H1 (cell line): Measurements from ENCODE around the gene DET1. TPM values are rescaled to one million over a fixed set of nuclear protein-coding genes. Genes with fewer than 3 reads are reported as not detected.

Source experiments
- CTCF ChIA-PET: fragments of 300-600 bp; sonication (Branson Sonifier 250); formaldehyde crosslinking; loops from one replicate; lab custom pipeline; 2021; ENCODE audit not compliant: partially characterized antibody; lab: Charles Lee
- POLR2A ChIA-PET: fragments of 300-600 bp; sonication (Branson Sonifier 250); formaldehyde crosslinking; loops from one replicate; lab custom pipeline; 2021; ENCODE audit warnings: inconsistent platforms; ENCODE audit not compliant: partially characterized antibody; lab: Charles Lee
- DNase-seq, 2 experiments: peaks; one replicate each; pipeline versions ENCODE4 v3.0.0 to v3.0.0-alpha.2; 2010 to 2022; ENCODE audit warnings: low spot score in 2 of 2, low read depth in 1 of 2, mixed read lengths in 1 of 2
- FAIRE-seq: peaks from 2 replicates; lab custom pipeline; 2011; peaks lifted over from hg19 to GRCh38; lab: Jason Lieb, UNC
- H2AFZ ChIP-seq: 2 replicates; pipeline ENCODE4 v1.8.1; 2012; ENCODE audit warnings: low read length, inconsistent platforms
- H2AK5ac ChIP-seq: 2 replicates; pipeline ENCODE4 v1.6.1; 2013; ENCODE audit warnings: low read depth, low read length
- H2BK120ac ChIP-seq: replicated peaks from 2 replicates; pipeline ENCODE3; 2013; ENCODE audit warnings: low read depth, low read length, inconsistent platforms
- H2BK12ac ChIP-seq: 2 replicates; pipeline ENCODE4 v1.6.1; 2013; ENCODE audit warnings: low read depth, low read length
- H2BK15ac ChIP-seq: 2 replicates; pipeline ENCODE4 v1.6.1; 2013; ENCODE audit warnings: low read length
- H2BK20ac ChIP-seq: 2 replicates; pipeline ENCODE4 v1.6.1; 2013; ENCODE audit warnings: low read length
- H2BK5ac ChIP-seq: 2 replicates; pipeline ENCODE4 v1.6.1; 2013; ENCODE audit warnings: low read depth, low read length
- H3K14ac ChIP-seq: 2 replicates; pipeline ENCODE4 v1.6.1; 2013; ENCODE audit warnings: inconsistent platforms; ENCODE audit not compliant: insufficient read length
- H3K18ac ChIP-seq: 2 replicates; pipeline ENCODE4 v1.6.1; 2013; ENCODE audit warnings: low read length; ENCODE audit errors: extremely low read depth
- H3K23ac ChIP-seq: 2 replicates; pipeline ENCODE4 v1.6.1; 2013; ENCODE audit warnings: inconsistent platforms; ENCODE audit not compliant: insufficient read length
- H3K23me2 ChIP-seq: 2 replicates; pipeline ENCODE4 v1.6.1; 2013; ENCODE audit warnings: low read depth, low read length
- H3K27ac ChIP-seq: 2 replicates; pipeline ENCODE4 v1.6.1; 2011; ENCODE audit warnings: low read depth, low read length, inconsistent platforms
- H3K27me3 ChIP-seq, 4 experiments: replicated peaks in 1 of 4; 1 replicate in 1 of 4; 2 replicates in 3 of 4; pipeline versions ENCODE4 v1.6.1 to v1.8.1; 2011 to 2013; ENCODE audit warnings: low read length in 3 of 4, mild to moderate bottlenecking in 3 of 4, inconsistent platforms in 2 of 4, mixed read lengths in 2 of 4, moderate library complexity in 1 of 4; ENCODE audit not compliant: control insufficient read depth in 3 of 4, insufficient read depth in 3 of 4; ENCODE audit errors: extremely low read depth in 1 of 4
- H3K36me3 ChIP-seq, 4 experiments: 2 replicates each; pipeline versions ENCODE4 v1.6.1 to v1.8.1; 2011 to 2013; ENCODE audit warnings: mild to moderate bottlenecking in 4 of 4, low read length in 3 of 4, moderate library complexity in 2 of 4, control low read depth in 1 of 4, inconsistent platforms in 1 of 4; ENCODE audit not compliant: insufficient read depth in 4 of 4, control insufficient read depth in 2 of 4
- H3K4ac ChIP-seq: replicated peaks from 2 replicates; pipeline ENCODE3; 2013; ENCODE audit warnings: low read length, low read depth, mixed read lengths, inconsistent platforms; ENCODE audit not compliant: insufficient read length
- H3K4me1 ChIP-seq, 4 experiments: replicated peaks in 1 of 4; 1 replicate in 1 of 4; 2 replicates in 3 of 4; pipeline versions ENCODE4 v1.6.1 to v1.8.1; 2011 to 2013; ENCODE audit warnings: low read length in 3 of 4, inconsistent platforms in 2 of 4, mixed read lengths in 1 of 4; ENCODE audit not compliant: insufficient read depth in 4 of 4, control insufficient read depth in 3 of 4
- H3K4me2 ChIP-seq, 2 experiments: 2 replicates each; pipeline versions ENCODE4 v1.6.1 to v1.8.1; 2011 to 2013; ENCODE audit warnings: low read depth in 2 of 2, low read length in 2 of 2, control low read depth in 1 of 2, inconsistent platforms in 1 of 2, mild to moderate bottlenecking in 1 of 2; ENCODE audit not compliant: insufficient read depth in 1 of 2
- H3K4me3 ChIP-seq, 4 experiments: fragments of 200-600, 300-600 bp in 1 of 4; sonication (generic), shearing (Covaris generic), sonication (Bioruptor Twin) in 1 of 4; 2 replicates each; pipeline versions ENCODE4 v1.5.1 to v1.8.1; 2011 to 2016; ENCODE audit warnings: low read length in 4 of 4, low read depth in 3 of 4, control low read depth in 2 of 4, inconsistent platforms in 2 of 4, mild to moderate bottlenecking in 2 of 4, mixed read lengths in 1 of 4, moderate library complexity in 1 of 4; ENCODE audit not compliant: insufficient read depth in 2 of 4; ENCODE audit errors: extremely low read depth in 1 of 4
- H3K56ac ChIP-seq: replicated peaks from 2 replicates; pipeline ENCODE3; 2013; ENCODE audit warnings: low read depth, mild to moderate bottlenecking, mixed read lengths, low read length, inconsistent platforms; ENCODE audit not compliant: insufficient read length
- H3K79me1 ChIP-seq: 2 replicates; pipeline ENCODE4 v1.6.1; 2013; ENCODE audit warnings: low read depth, low read length, control low read depth
- H3K79me2 ChIP-seq, 2 experiments: 2 replicates each; pipeline versions ENCODE4 v1.6.1 to v1.8.1; 2012 to 2013; ENCODE audit warnings: low read length in 2 of 2, mild to moderate bottlenecking in 2 of 2, inconsistent platforms in 1 of 2; ENCODE audit not compliant: insufficient read depth in 2 of 2, control insufficient read depth in 1 of 2
- H3K9ac ChIP-seq, 4 experiments: replicated peaks in 1 of 4; 1 replicate in 1 of 4; 2 replicates in 3 of 4; pipeline versions ENCODE4 v1.6.1 to v1.8.1; 2011 to 2013; ENCODE audit warnings: low read depth in 3 of 4, low read length in 3 of 4, control low read depth in 2 of 4, mild to moderate bottlenecking in 2 of 4, moderate library complexity in 2 of 4, inconsistent platforms in 1 of 4; ENCODE audit errors: extremely low read depth in 1 of 4
- H3K9me3 ChIP-seq, 2 experiments: 2 replicates each; pipeline versions ENCODE4 v1.6.1 to v1.8.1; 2012 to 2013; ENCODE audit warnings: mild to moderate bottlenecking in 2 of 2, moderate library complexity in 2 of 2, control low read depth in 1 of 2, inconsistent platforms in 1 of 2, low read depth in 1 of 2, low read length in 1 of 2, mixed read lengths in 1 of 2; ENCODE audit not compliant: insufficient read depth in 2 of 2
- H4K20me1 ChIP-seq, 2 experiments: replicated peaks in 1 of 2; 2 replicates each; pipeline versions ENCODE3 to v1.8.1; 2011 to 2013; ENCODE audit warnings: inconsistent platforms in 2 of 2, low read length in 2 of 2, mild to moderate bottlenecking in 1 of 2; ENCODE audit not compliant: insufficient read depth in 2 of 2, control insufficient read depth in 1 of 2
- H4K5ac ChIP-seq: 2 replicates; pipeline ENCODE4 v1.6.1; 2013; ENCODE audit warnings: low read length, low read depth, mixed read lengths, inconsistent platforms; ENCODE audit not compliant: insufficient read length
- H4K8ac ChIP-seq: 2 replicates; pipeline ENCODE4 v1.8.0; 2013; ENCODE audit warnings: mild to moderate bottlenecking, moderate library complexity, low read length, inconsistent platforms; ENCODE audit not compliant: insufficient read depth; ENCODE audit errors: extremely low read depth
- H4K91ac ChIP-seq: replicated peaks from 2 replicates; pipeline ENCODE3; 2013; ENCODE audit warnings: low read length, mixed read lengths, inconsistent platforms; ENCODE audit not compliant: insufficient read length
- CBX5 ChIP-seq: fragments of 300-800, 300-1000 bp; sonication (generic); IDR thresholded peaks from 2 replicates; pipeline ENCODE4 v1.7.1; 2016; ENCODE audit warnings: antibody characterized with exemption, low read length, low read depth
- EP300 ChIP-seq, 2 experiments: IDR thresholded peaks; 1 replicate in 1 of 2; 2 replicates in 1 of 2; pipeline ENCODE4 v1.6.1; 2011 to 2012; ENCODE audit warnings: low read depth in 2 of 2, low read length in 2 of 2, mild to moderate bottlenecking in 2 of 2, borderline replicate concordance in 1 of 2, inconsistent platforms in 1 of 2, moderate library complexity in 1 of 2
- EZH2 ChIP-seq: fragments of 200-600 bp; sonication (generic); IDR thresholded peaks from 2 replicates; pipeline ENCODE4 v1.7.1; 2012; ENCODE audit warnings: low read depth, mild to moderate bottlenecking, moderate library complexity, low read length, inconsistent platforms; ENCODE audit not compliant: severe bottlenecking
- JUN ChIP-seq: IDR thresholded peaks from 2 replicates; pipeline ENCODE4 v1.6.1; 2011; ENCODE audit warnings: low read depth, mild to moderate bottlenecking, improper control_type of control experiment, low read length
- POLR2A ChIP-seq, 2 experiments: IDR thresholded peaks; 1 replicate in 1 of 2; 2 replicates in 1 of 2; pipeline ENCODE4 v1.6.1; 2011; ENCODE audit warnings: low read depth in 2 of 2, low read length in 2 of 2, mild to moderate bottlenecking in 2 of 2; ENCODE audit errors: control extremely low read depth in 1 of 2
- SIX5 ChIP-seq: IDR thresholded peaks from 2 replicates; pipeline ENCODE4 v1.6.1; 2011; ENCODE audit warnings: mild to moderate bottlenecking, low read depth, low read length
- SP1 ChIP-seq: IDR thresholded peaks from 2 replicates; pipeline ENCODE4 v1.6.1; 2011; ENCODE audit warnings: low read depth, low read length
- TAF1 ChIP-seq: IDR thresholded peaks from 2 replicates; pipeline ENCODE4 v1.6.1; 2011; ENCODE audit warnings: mild to moderate bottlenecking, low read depth, low read length
- TAF7 ChIP-seq: optimal IDR thresholded peaks from 2 replicates; pipeline ENCODE3; 2011; ENCODE audit warnings: low read depth, mild to moderate bottlenecking, inconsistent platforms, low read length, moderate library complexity, borderline replicate concordance
- YY1 ChIP-seq: IDR thresholded peaks from 2 replicates; pipeline ENCODE4 v1.6.1; 2011; ENCODE audit warnings: low read depth, mild to moderate bottlenecking, low read length
- WGBS, 2 experiments: shearing (Covaris generic) in 1 of 2; methylation state at CpG; one replicate each; pipeline versions ENCODE4 v1.1.6 to v1.1.7; 2013 to 2015; ENCODE audit warnings: low lambda C conversion rate in 2 of 2, mixed read lengths in 2 of 2, inconsistent platforms in 1 of 2, low coverage in 1 of 2, missing lambda C conversion rate in 1 of 2; ENCODE audit not compliant: insufficient replicate concordance in 2 of 2, insufficient coverage in 1 of 2, insufficient read length in 1 of 2; ENCODE audit errors: extremely low coverage in 1 of 2, missing lambda C conversion rate in 1 of 2; 5-methylcytosine and 5-hydroxymethylcytosine counted together
- polyA plus RNA-seq, 7 experiments: library from polyadenylated mRNA; depleted of rRNA in 3 of 7; stranded (reverse) in 5 of 7; unstranded in 2 of 7; fragments of >200 nt in 5 of 7; fragments of 200-250 nt in 2 of 7; gene quantifications; 1 replicate in 5 of 7; 2 replicates in 1 of 7; 4 replicates in 1 of 7; pipeline versions ENCODE4 v1.2.1 to v1.2.3, GENCODE V29; 2011 to 2013; ENCODE audit warnings: missing spikeins in 2 of 7, mixed read lengths in 2 of 7
- total RNA-seq: library from RNA; stranded (reverse); fragmentation: NEBNext Ultra II Directional; extraction: Animal tissue kit (Norgen Biotek cat#: 25700); gene quantifications from 2 replicates; pipeline ENCODE4 v1.2.1, GENCODE V29; 2021

The DET1 gene
- total and polyA plus RNA-seq, 2 of the 8 experiments (the other 6 are each of a cell fraction or from before 2014, with no cell fraction given): 5.4 to 8.5 TPM

GRCh38 chr15:88543065-88543776 lies 3.3 kb downstream of the DET1 start:
- Histone ChIP-seq H3K18ac (no peak overlapping the region), H3K9ac (no peak overlapping the region), H3K79me2 (no peaks in the 10 kb centered on the region; a peak in 1 of 4 replicates), H3K4me2 (no peak overlapping the region), H3K4me1 (peaks cover 0 to 9% (median 0%) of the 10 kb centered on the region in 4 experiments; a peak in 2 of 7 replicates), H2AK5ac (no peak overlapping the region), H2AFZ (no peak overlapping the region), H3K36me3 (no peaks in the 10 kb centered on the region), H2BK5ac (no peak overlapping the region), H2BK20ac (no peak overlapping the region), H3K14ac (no peak overlapping the region), H4K20me1 (no peaks in the 10 kb centered on the region), H2BK15ac (peak overlapping the region; percentile 53; the same call in 1 of the 2 replicates), H4K5ac (no peak overlapping the region), H3K4me3 (no peak overlapping the region), H4K8ac (no peak overlapping the region), H3K56ac (no peak overlapping the region), H3K27me3 (no peaks in the 10 kb centered on the region), H3K9me3 (no peaks in the 10 kb centered on the region), H3K23ac (no peak overlapping the region), H2BK12ac (peak overlapping the region; percentile 63; the same call in 1 of the 2 replicates), H4K91ac (no peak overlapping the region), H3K4ac (no peak overlapping the region), H3K79me1 (no peaks in the 10 kb centered on the region), H3K23me2 (no peaks in the 10 kb centered on the region), H2BK120ac (no peak overlapping the region), H3K27ac (no peak overlapping the region)
- WGBS, 2 experiments: 93% methylated on average over 13 of the region's 13 CpGs; no CpG with 5 or more reads in 1 of the 2 experiments
- FAIRE-seq: no peak
- TF ChIP-seq SP1 (no peak), TAF7 (no peak), EZH2 (no peak), TAF1 (no peak), CBX5 (no peak), POLR2A (IDR thresholded peaks at IDR 0.05; ENCODE audit: control extremely low read depth in 1 of 2, low read depth in 2 of 2, low read length in 2 of 2) (no peak), YY1 (no peak), JUN (no peak), SIX5 (no peak), EP300 (IDR thresholded peaks at IDR 0.05; ENCODE audit: borderline replicate concordance in 1 of 2, low read depth in 2 of 2, low read length in 2 of 2) (no peak)
- ChIA-PET POLR2A (interaction anchor here (1.2 to 1.7 kb wide), 2 partner anchors 65 to 76 kb away, joined by 3 to 5 read pairs; partner anchors contain the start of genes MRPL46 and MRPS11), CTCF (interaction anchor here (0.7 to 2.0 kb wide), 8 partner anchors 9 to 75 kb away, joined by 3 to 6 read pairs (median 3); partner anchors contain the start of gene MRPS11)
- DNase-seq: no peak
